Fibroblast of lung (primary cell): ENCODE data around the gene MPND. TPM values are rescaled to one million over a fixed set of nuclear protein-coding genes. Genes with fewer than 3 reads are reported as not detected.
"Not testable (repeated sequence)": the region's sequence is repeated elsewhere in the genome, so short reads cannot be mapped to it uniquely, and the experiment has no call there.

Source experiments
- DNase-seq, 2 donors: peaks; one replicate each; pipeline versions ENCODE4 v3.0.0 to v3.0.0-alpha.2; 2010; ENCODE audit warnings: low read depth in 2 of 2
- H2AFZ ChIP-seq: 2 replicates; pipeline ENCODE4 v1.5.1; 2012; ENCODE audit warnings: low read length, control low read depth, inconsistent platforms
- H3K27ac ChIP-seq: 2 replicates; pipeline ENCODE4 v1.5.1; 2011; ENCODE audit warnings: low read length, control low read depth; ENCODE audit not compliant: insufficient read depth
- H3K27me3 ChIP-seq: 2 replicates; pipeline ENCODE4 v1.5.1; 2011; ENCODE audit warnings: mild to moderate bottlenecking, low read length; ENCODE audit not compliant: control insufficient read depth, insufficient read depth
- H3K36me3 ChIP-seq: 2 replicates; pipeline ENCODE4 v1.5.1; 2011; ENCODE audit warnings: low read length; ENCODE audit not compliant: control insufficient read depth, insufficient read depth
- H3K4me1 ChIP-seq: 2 replicates; pipeline ENCODE4 v1.5.1; 2011; ENCODE audit warnings: low read length; ENCODE audit not compliant: control insufficient read depth, insufficient read depth; ENCODE audit errors: extremely low read depth
- H3K4me2 ChIP-seq: 2 replicates; pipeline ENCODE4 v1.5.1; 2011; ENCODE audit warnings: low read length, control low read depth; ENCODE audit not compliant: insufficient read depth; ENCODE audit errors: extremely low read depth
- H3K4me3 ChIP-seq, 4 experiments: fragments of 200-600 bp in 1 of 4; sonication (generic) in 1 of 4; replicated peaks in 1 of 4; 2 replicates each; pipeline ENCODE4 v1.5.1; 2011 to 2016; ENCODE audit warnings: low read length in 4 of 4, low read depth in 3 of 4, mild to moderate bottlenecking in 3 of 4, control low read depth in 2 of 4, inconsistent platforms in 1 of 4, mixed read lengths in 1 of 4; ENCODE audit not compliant: insufficient read depth in 1 of 4; ENCODE audit errors: control extremely low read depth in 1 of 4
- H3K79me2 ChIP-seq: 2 replicates; pipeline ENCODE4 v1.5.1; 2012; ENCODE audit warnings: mild to moderate bottlenecking, low read length, inconsistent platforms; ENCODE audit not compliant: control insufficient read depth, insufficient read depth
- H3K9ac ChIP-seq: 2 replicates; pipeline ENCODE4 v1.5.1; 2011; ENCODE audit warnings: mild to moderate bottlenecking, low read length, control low read depth; ENCODE audit not compliant: insufficient read depth
- H3K9me3 ChIP-seq: 2 replicates; pipeline ENCODE4 v1.5.1; 2012; ENCODE audit warnings: low read depth, low read length; ENCODE audit not compliant: control insufficient read depth, insufficient read depth
- H4K20me1 ChIP-seq: 2 replicates; pipeline ENCODE4 v1.5.1; 2011; ENCODE audit warnings: low read length; ENCODE audit not compliant: control insufficient read depth, insufficient read depth; ENCODE audit errors: extremely low read depth
- CTCF ChIP-seq, 2 donors: IDR thresholded peaks in 1 of 2; conservative IDR thresholded peaks in 1 of 2; 1 replicate in 1 of 2; 2 replicates in 1 of 2; pipeline ENCODE4 v1.5.1; 2011 to 2012; ENCODE audit warnings: low read length in 2 of 2, control low read depth in 1 of 2, inconsistent platforms in 1 of 2, low read depth in 1 of 2, mild to moderate bottlenecking in 1 of 2
- EZH2 ChIP-seq: IDR thresholded peaks from 2 replicates; pipeline ENCODE4 v1.5.1; 2012; ENCODE audit warnings: low read length, control low read depth, mild to moderate bottlenecking; ENCODE audit errors: missing control alignments
- polyA plus RNA-seq, 2 donors: library from polyadenylated mRNA; depleted of rRNA in 1 of 2; stranded (reverse) in 1 of 2; unstranded in 1 of 2; fragments of >200 nt; gene quantifications; 2 replicates each; pipeline ENCODE4 v1.2.1, GENCODE V29; 2011 to 2012; ENCODE audit warnings: missing spikeins in 1 of 2
- total RNA-seq: library from RNA; depleted of rRNA; stranded (reverse); fragments of >200 nt; gene quantifications from 2 replicates; pipeline ENCODE4 v1.2.1, GENCODE V29; 2014

The MPND gene
- total and polyA plus RNA-seq, 2 donors (not counting 1 experiment from before 2014, with no cell fraction given) = 2.7 to 7.1 TPM

GRCh38 chr19:4347521-4347920 lies 4.2 kb downstream of the MPND start:
- Histone ChIP-seq H3K27me3 (no peaks in the 10 kb centered on the region), H3K4me2 (no peak overlapping the region), H3K36me3 (no peaks in the 10 kb centered on the region), H3K4me3 (no peak overlapping the region), H3K9me3 (no peaks in the 10 kb centered on the region), H3K79me2 (no peaks in the 10 kb centered on the region), H3K4me1 (peaks cover 4% of the 10 kb centered on the region), H3K9ac (no peak overlapping the region), H4K20me1 (no peaks in the 10 kb centered on the region), H2AFZ (no peak overlapping the region), H3K27ac (no peak overlapping the region)
- TF ChIP-seq CTCF (conservative IDR thresholded peaks at IDR 0.05 in 1 of 2, IDR thresholded peaks at IDR 0.05 in 1 of 2; ENCODE audit: low read depth in 1 of 2, low read length in 2 of 2) = no peak
- no peak for TF ChIP-seq EZH2
- no peak for DNase-seq

- not testable (repeated sequence) for DNase-seq, H3K9ac ChIP-seq, H3K4me3 ChIP-seq
Observed at GRCh38 chr19:4349225-4349624, 5.9 kb downstream of the MPND start.

GRCh38 chr19:4350111-4350510 lies 6.7 kb downstream of the MPND start:
- Histone ChIP-seq H3K4me2 (no peak overlapping the region), H3K9ac (no peak overlapping the region), H2AFZ (no peak overlapping the region), H3K27ac (no peak overlapping the region), H3K27me3 (no peaks in the 10 kb centered on the region), H3K4me1 (no peaks in the 10 kb centered on the region), H3K36me3 (no peaks in the 10 kb centered on the region), H3K9me3 (no peaks in the 10 kb centered on the region), H3K79me2 (no peaks in the 10 kb centered on the region), H3K4me3 (no peak overlapping the region), H4K20me1 (no peaks in the 10 kb centered on the region)
- DNase-seq = no peak
- TF ChIP-seq EZH2 (no peak), CTCF (conservative IDR thresholded peaks at IDR 0.05 in 1 of 2, IDR thresholded peaks at IDR 0.05 in 1 of 2; ENCODE audit: low read depth in 1 of 2, low read length in 2 of 2) (no peak)

More at GRCh38 chr19:4349225-4349624, 5.9 kb downstream of the MPND start:
- H3K36me3 ChIP-seq, H3K79me2 ChIP-seq, H2AFZ ChIP-seq, H4K20me1 ChIP-seq, H3K9me3 ChIP-seq, H3K27ac ChIP-seq, H3K4me2 ChIP-seq, H3K4me1 ChIP-seq, H3K27me3 ChIP-seq: not testable (repeated sequence)

GRCh38 chr19:4350726-4351125 lies 7.4 kb downstream of the MPND start:
- Histone ChIP-seq H3K27me3 (no peaks in the 10 kb centered on the region), H2AFZ (no peak overlapping the region), H3K27ac (no peak overlapping the region), H4K20me1 (no peaks in the 10 kb centered on the region), H3K9me3 (no peaks in the 10 kb centered on the region), H3K36me3 (no peaks in the 10 kb centered on the region), H3K9ac (no peak overlapping the region), H3K79me2 (no peaks in the 10 kb centered on the region), H3K4me3 (no peak overlapping the region), H3K4me1 (no peaks in the 10 kb centered on the region), H3K4me2 (no peak overlapping the region)
- TF ChIP-seq CTCF (conservative IDR thresholded peaks at IDR 0.05 in 1 of 2, IDR thresholded peaks at IDR 0.05 in 1 of 2; ENCODE audit: low read depth in 1 of 2, low read length in 2 of 2) = no peak
- DNase-seq = no peak
